IPS DF 6.9 (cell line): ENCODE measurements around the gene PREX1.

Experiments used
- DNase-seq: peaks from one replicate; pipeline ENCODE4 v3.0.0-alpha.2; 2013; ENCODE audit warnings: low read depth, low spot score
- H3K27ac ChIP-seq: one replicate; pipeline ENCODE4 v1.5.1; 2013; ENCODE audit warnings: low read length, control low read depth
- H3K27me3 ChIP-seq: 2 replicates; pipeline ENCODE4 v1.6.1; 2013; ENCODE audit warnings: mild to moderate bottlenecking, low read length; ENCODE audit not compliant: control insufficient read depth, insufficient read depth
- H3K36me3 ChIP-seq: 2 replicates; pipeline ENCODE4 v1.6.1; 2013; ENCODE audit warnings: low read length; ENCODE audit not compliant: control insufficient read depth, insufficient read depth
- H3K4me1 ChIP-seq: 2 replicates; pipeline ENCODE4 v1.6.1; 2013; ENCODE audit warnings: low read length; ENCODE audit not compliant: control insufficient read depth, insufficient read depth
- H3K4me3 ChIP-seq: 2 replicates; pipeline ENCODE4 v1.5.1; 2013; ENCODE audit warnings: mild to moderate bottlenecking, low read length
- H3K9me3 ChIP-seq: 2 replicates; pipeline ENCODE4 v1.6.1; 2013; ENCODE audit warnings: low read length, inconsistent platforms; ENCODE audit not compliant: control insufficient read depth, insufficient read depth
- WGBS: extraction: QIAGEN DNeasy Blood & Tissue Kit; methylation state at CpG from one replicate; pipeline ENCODE4 v1.1.7; 2013; ENCODE audit warnings: mixed read lengths, missing lambda C conversion rate; ENCODE audit not compliant: insufficient read length, insufficient coverage; 5-methylcytosine and 5-hydroxymethylcytosine counted together

PREX1 gene

GRCh38 chr20:48718786-48719578 lies 108.8 kb downstream of the PREX1 start:
- no CpG with 5 or more reads among the region's 8 CpGs for WGBS
- DNase-seq = no peak
- H3K4me3 ChIP-seq = no peak overlapping the region

GRCh38 chr20:48717680-48718223 lies 110.0 kb downstream of the PREX1 start:
- no peaks in the 10 kb centered on the region for H3K9me3 ChIP-seq
- no CpG with 5 or more reads among the region's 6 CpGs for WGBS
- no peaks in the 10 kb centered on the region for H3K27me3 ChIP-seq
- no peaks in the 10 kb centered on the region for H3K4me1 ChIP-seq
- no peaks in the 10 kb centered on the region for H3K36me3 ChIP-seq
- H3K4me3 ChIP-seq = no peak overlapping the region
- no peak for DNase-seq
- no peak overlapping the region for H3K27ac ChIP-seq

More at GRCh38 chr20:48718786-48719578, 108.8 kb downstream of the PREX1 start:
- Histone ChIP-seq H3K36me3 (no peaks in the 10 kb centered on the region), H3K4me1 (0 out of 2 replicates have a peak, but pooled peaks cover 1% of the 10 kb centered on the region), H3K27me3 (no peaks in the 10 kb centered on the region), H3K9me3 (no peaks in the 10 kb centered on the region), H3K27ac (no peak overlapping the region)

GRCh38 chr20:48717095-48717672 lies 110.6 kb downstream of the PREX1 start:
- no peaks in the 10 kb centered on the region for H3K27me3 ChIP-seq
- H3K27ac ChIP-seq = no peak overlapping the region
- WGBS = no CpG with 5 or more reads among the region's 2 CpGs
- no peaks in the 10 kb centered on the region for H3K4me1 ChIP-seq
- no peak for DNase-seq
- no peak overlapping the region for H3K4me3 ChIP-seq
- H3K9me3 ChIP-seq = no peaks in the 10 kb centered on the region
- H3K36me3 ChIP-seq = no peaks in the 10 kb centered on the region

DNA sequence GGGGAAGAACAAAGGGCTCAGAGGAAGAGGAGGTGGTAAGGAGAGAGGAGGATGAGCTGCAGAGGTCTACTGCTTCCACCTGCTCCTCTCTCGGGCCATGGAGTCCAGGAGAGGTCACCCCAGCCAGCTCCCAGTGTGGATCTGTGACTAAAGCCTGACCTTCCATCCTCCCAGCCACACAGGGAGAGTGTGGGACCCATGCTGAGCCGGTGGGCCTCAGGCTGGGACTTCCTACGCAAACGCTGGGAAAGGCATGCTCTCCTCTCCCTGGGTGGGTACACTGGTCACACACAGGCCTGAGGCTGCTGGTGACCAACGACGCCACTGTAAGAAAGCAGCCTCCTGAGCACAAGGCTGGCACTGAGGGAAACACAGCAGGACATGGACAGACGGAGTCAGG lies 111.3 kb downstream of the PREX1 start:
- H3K27me3 ChIP-seq = no peaks in the 10 kb centered on the region
- no peaks in the 10 kb centered on the region for H3K9me3 ChIP-seq
- DNase-seq = no peak
- H3K36me3 ChIP-seq = no peaks in the 10 kb centered on the region
- no peaks in the 10 kb centered on the region for H3K4me1 ChIP-seq
- H3K27ac ChIP-seq = no peak overlapping the region
- WGBS = no CpG with 5 or more reads among the region's 7 CpGs
- no peak overlapping the region for H3K4me3 ChIP-seq

GRCh38 chr20:48716086-48716485 lies 111.7 kb downstream of the PREX1 start:
- Histone ChIP-seq H3K4me3 (no peak overlapping the region), H3K9me3 (no peaks in the 10 kb centered on the region), H3K36me3 (no peaks in the 10 kb centered on the region), H3K4me1 (no peaks in the 10 kb centered on the region), H3K27ac (no peak overlapping the region), H3K27me3 (no peaks in the 10 kb centered on the region)
- WGBS = no CpG with 5 or more reads among the region's 13 CpGs
- no peak for DNase-seq

GRCh38 chr20:48714764-48715163 lies 113.0 kb downstream of the PREX1 start:
- Histone ChIP-seq H3K4me1 (no peaks in the 10 kb centered on the region), H3K9me3 (no peaks in the 10 kb centered on the region), H3K36me3 (no peaks in the 10 kb centered on the region), H3K4me3 (no peak overlapping the region), H3K27ac (no peak overlapping the region), H3K27me3 (no peaks in the 10 kb centered on the region)
- WGBS = no CpG with 5 or more reads among the region's 4 CpGs
- DNase-seq = no peak

DNA sequence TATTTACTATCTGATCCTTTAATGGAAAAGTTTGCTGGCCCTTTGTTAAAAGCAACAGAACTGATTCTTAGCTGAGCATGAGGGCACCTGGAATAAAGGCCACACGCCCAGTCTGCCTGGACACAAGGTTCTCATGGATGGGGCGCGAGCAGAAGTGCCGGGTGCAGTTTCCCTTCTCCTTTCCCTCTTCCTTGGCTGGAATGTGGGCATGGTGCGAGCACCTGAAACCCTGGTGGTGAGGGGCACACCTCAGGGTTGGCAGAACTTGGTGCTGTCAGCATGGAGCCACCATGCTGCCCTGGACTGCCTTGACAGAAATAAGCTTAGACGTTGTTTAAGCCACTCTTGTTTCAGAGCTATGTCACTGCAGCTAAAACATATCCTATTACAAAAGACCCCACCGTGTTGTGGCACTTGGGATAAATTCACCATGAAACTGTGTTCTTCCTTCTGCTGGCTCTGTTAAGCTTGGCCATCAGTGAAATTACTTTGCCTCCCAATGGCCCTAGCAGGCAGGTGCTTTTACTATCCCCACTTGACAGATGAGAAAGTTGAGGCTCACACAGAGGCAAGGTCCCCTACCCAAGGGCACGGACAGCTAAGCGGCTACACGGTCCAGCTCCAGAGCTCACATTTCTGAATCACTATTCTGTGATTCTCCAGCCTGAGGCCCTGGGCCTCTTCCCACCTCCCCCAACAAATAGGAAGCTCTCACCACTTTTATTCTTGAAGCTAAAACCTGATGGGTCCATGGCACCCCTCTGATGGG lies 115.9 kb downstream of the PREX1 start:
- Histone ChIP-seq H3K9me3 (no peaks in the 10 kb centered on the region), H3K27ac (no peak overlapping the region), H3K4me1 (no peaks in the 10 kb centered on the region), H3K27me3 (no peaks in the 10 kb centered on the region), H3K36me3 (no peaks in the 10 kb centered on the region), H3K4me3 (no peak overlapping the region)
- WGBS = no CpG with 5 or more reads among the region's 10 CpGs
- DNase-seq = no peak

DNA sequence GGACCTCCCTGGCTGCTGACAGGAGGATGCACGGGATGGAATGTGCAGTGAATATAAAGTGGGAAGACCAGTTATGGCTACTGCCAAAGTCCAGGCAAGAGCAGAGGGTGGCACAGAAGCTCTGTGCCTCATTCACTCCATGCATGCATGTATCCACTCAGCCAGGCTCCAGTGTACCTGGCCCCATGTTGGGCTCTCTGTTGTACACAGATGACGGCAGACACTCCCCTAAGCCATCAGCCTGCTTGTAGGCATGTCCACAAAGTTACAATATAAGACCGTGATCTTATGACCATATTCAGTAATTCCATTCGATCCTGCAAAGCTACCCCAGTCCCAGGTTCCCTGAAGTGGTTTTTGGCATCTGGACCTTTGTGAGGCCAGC lies 116.8 kb downstream of the PREX1 start:
- Histone ChIP-seq H3K27ac (no peak overlapping the region), H3K27me3 (no peaks in the 10 kb centered on the region), H3K4me3 (no peak overlapping the region), H3K9me3 (no peaks in the 10 kb centered on the region), H3K36me3 (no peaks in the 10 kb centered on the region), H3K4me1 (no peaks in the 10 kb centered on the region)
- DNase-seq = no peak
- WGBS = no CpG with 5 or more reads among the region's 4 CpGs

- Histone ChIP-seq H3K4me1 (no peaks in the 10 kb centered on the region), H3K36me3 (no peaks in the 10 kb centered on the region), H3K27ac (no peak overlapping the region), H3K4me3 (no peak overlapping the region), H3K27me3 (no peaks in the 10 kb centered on the region), H3K9me3 (no peaks in the 10 kb centered on the region)
- WGBS = no CpG with 5 or more reads among the region's 15 CpGs
- no peak for DNase-seq
Measured at GRCh38 chr20:48710341-48711043, 117.3 kb downstream of the PREX1 start.

DNA sequence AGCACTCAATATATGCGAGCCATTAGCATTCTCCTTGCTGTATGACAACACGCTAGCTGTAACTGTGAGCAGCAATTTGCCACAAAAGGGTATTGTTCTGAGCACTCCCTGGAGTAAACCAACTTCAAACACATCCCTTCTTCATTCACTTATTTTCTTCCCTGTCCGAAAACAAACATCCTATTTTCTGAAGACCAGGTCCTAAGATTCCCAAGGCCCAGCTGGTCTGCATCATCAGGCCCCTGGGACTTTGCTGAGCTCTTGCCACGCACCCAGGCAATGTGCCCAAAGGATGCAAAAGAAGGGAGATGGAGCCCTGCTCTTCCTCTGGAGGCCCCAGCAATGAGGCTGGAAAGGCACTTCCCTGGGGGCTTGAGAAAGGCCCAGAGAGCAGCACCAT lies 118.1 kb downstream of the PREX1 start:
- Histone ChIP-seq H3K27me3 (no peaks in the 10 kb centered on the region), H3K36me3 (no peaks in the 10 kb centered on the region), H3K4me1 (no peaks in the 10 kb centered on the region), H3K4me3 (no peak overlapping the region), H3K27ac (no peak overlapping the region), H3K9me3 (no peaks in the 10 kb centered on the region)
- DNase-seq = no peak
- 100% methylated on average over 1 of the region's 4 CpGs for WGBS
